Neural progenitor cell (in vitro differentiated cells): ENCODE results near the gene AKAP1. TPM values are rescaled to one million over a fixed set of nuclear protein-coding genes. Genes with fewer than 3 reads are reported as not detected.

Experiments
- DNase-seq: peaks from one replicate; pipeline ENCODE4 v3.0.0-alpha.2; 2016; ENCODE audit warnings: low spot score
- H2AFZ ChIP-seq: fragments of 200-600 bp; sonication (generic); replicated peaks from 2 replicates; pipeline ENCODE4 v1.6.1; 2016; ENCODE audit warnings: antibody characterized with exemption
- H3F3A ChIP-seq: fragments of 200-600 bp; sonication (generic); 2 replicates; pipeline ENCODE4 v1.6.1; 2016; ENCODE audit warnings: antibody characterized with exemption, low read depth
- H3K27ac ChIP-seq: fragments of 200-600 bp; sonication (generic); 2 replicates; pipeline ENCODE4 v1.5.1; 2016; ENCODE audit warnings: mild to moderate bottlenecking
- H3K27me3 ChIP-seq: fragments of 200-600 bp; sonication (generic); 2 replicates; pipeline ENCODE4 v1.6.1; 2016; ENCODE audit warnings: mild to moderate bottlenecking, moderate library complexity
- H3K36me3 ChIP-seq: fragments of 200-600 bp; sonication (generic); 2 replicates; pipeline ENCODE4 v1.5.1; 2016
- H3K4me1 ChIP-seq: fragments of 200-600 bp; sonication (generic); 2 replicates; pipeline ENCODE4 v1.6.1; 2016; ENCODE audit warnings: mixed run types
- H3K4me2 ChIP-seq: fragments of 200-600 bp; sonication (generic); 2 replicates; pipeline ENCODE4 v1.6.1; 2016
- H3K4me3 ChIP-seq: fragments of 200-600 bp; sonication (generic); 2 replicates; pipeline ENCODE4 v1.5.1; 2016
- H3K79me2 ChIP-seq: fragments of 200-600 bp; sonication (generic); 2 replicates; pipeline ENCODE4 v1.6.1; 2016; ENCODE audit warnings: low read depth
- H3K9ac ChIP-seq: fragments of 200-600 bp; sonication (generic); 2 replicates; pipeline ENCODE4 v1.6.1; 2016
- H3K9me3 ChIP-seq: fragments of 200-600 bp; sonication (generic); 2 replicates; pipeline ENCODE4 v1.5.1; 2016; ENCODE audit warnings: low read depth
- H4K20me1 ChIP-seq: fragments of 200-600 bp; sonication (generic); 2 replicates; pipeline ENCODE4 v1.6.1; 2016; ENCODE audit warnings: low read depth
- H3K27ac Mint-ChIP-seq: 3 replicates; pipeline ENCODE4 v1.8.0; 2021; ENCODE audit warnings: mixed read lengths
- H3K27me3 Mint-ChIP-seq: 2 replicates; pipeline ENCODE4 v1.8.0; 2022; ENCODE audit warnings: low read depth, mild to moderate bottlenecking, inconsistent platforms, moderate library complexity, mixed read lengths; ENCODE audit not compliant: insufficient read depth
- H3K36me3 Mint-ChIP-seq: 3 replicates; pipeline ENCODE4 v1.8.0; 2021; ENCODE audit warnings: mixed read lengths
- H3K4me1 Mint-ChIP-seq: 3 replicates; pipeline ENCODE4 v1.8.0; 2021; ENCODE audit warnings: mixed read lengths
- H3K4me3 Mint-ChIP-seq: 3 replicates; pipeline ENCODE4 v1.8.0; 2021; ENCODE audit warnings: mild to moderate bottlenecking, moderate library complexity, mixed read lengths
- H3K9me3 Mint-ChIP-seq: 3 replicates; pipeline ENCODE4 v1.8.0; 2020; ENCODE audit warnings: mixed read lengths
- EZH2 ChIP-seq: fragments of 200-600 bp; sonication (generic); IDR thresholded peaks from 2 replicates; pipeline ENCODE4 v1.6.1; 2017; ENCODE audit warnings: antibody characterized with exemption, mild to moderate bottlenecking, moderate library complexity
- EZH2phosphoT487 ChIP-seq: fragments of 200-600 bp; sonication (generic); IDR thresholded peaks from 2 replicates; pipeline ENCODE4 v1.6.1; 2017; ENCODE audit warnings: antibody characterized with exemption
- total RNA-seq: library from RNA; depleted of rRNA; stranded (reverse); fragments of >200 nt; gene quantifications from 2 replicates; pipeline ENCODE4 v1.2.3, GENCODE V29; 2015; ENCODE audit warnings: low replicate concordance
- TF ChIP-seq, protein P1 (sequence below): fragments of 200-600 bp; sonication (generic); IDR thresholded peaks from 2 replicates; pipeline ENCODE4 v1.5.1; 2017; ENCODE audit warnings: antibody characterized with exemption, mild to moderate bottlenecking

The AKAP1 gene
- total RNA-seq, 1 donor from 2014 or later, result 8.8 TPM

DNA sequence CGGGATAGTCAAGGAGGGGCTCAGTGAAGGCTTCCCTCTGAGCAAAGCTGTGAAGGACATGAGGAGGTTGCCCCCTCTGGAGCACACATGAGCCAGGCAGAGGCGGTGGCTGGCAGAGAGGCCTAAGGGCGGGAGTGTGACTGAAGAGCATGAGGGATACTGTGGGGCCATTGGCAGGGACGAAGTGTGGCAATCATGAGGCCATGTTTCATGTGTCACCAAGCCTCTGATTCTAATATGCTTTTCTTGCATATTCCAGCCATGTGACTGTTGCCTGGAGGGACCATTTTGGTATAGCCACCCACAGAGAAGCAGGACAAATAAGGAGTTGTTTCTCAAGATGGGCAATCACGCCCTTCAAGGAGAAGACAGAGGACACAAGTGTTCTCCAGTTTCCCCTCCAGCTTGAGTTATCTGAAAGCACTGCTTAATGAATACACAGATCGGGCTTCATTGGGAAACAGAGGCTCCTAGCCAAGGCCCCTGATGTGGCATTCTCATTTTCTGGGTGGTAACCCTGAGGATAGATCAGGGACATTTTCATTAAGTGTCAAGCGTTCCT is 68.0 kb downstream of the AKAP1 start:
- TF ChIP-seq EZH2, result no peak
- Histone ChIP-seq H2AFZ (no peak overlapping the region), H4K20me1 (no peaks in the 10 kb centered on the region), H3K4me2 (no peak overlapping the region), H3K27me3 (no peaks in the 10 kb centered on the region), H3K9ac (no peak overlapping the region), H3F3A (no peaks in the 10 kb centered on the region), H3K4me3 (no peak overlapping the region), H3K36me3 (no peaks in the 10 kb centered on the region), H3K4me1 (no peaks in the 10 kb centered on the region), H3K79me2 (no peaks in the 10 kb centered on the region), H3K27ac (no peak overlapping the region), H3K9me3 (no peaks in the 10 kb centered on the region)
- H3K9me3 Mint-ChIP-seq, result peaks cover 24% of the 10 kb centered on the region
- peaks cover 2% of the 10 kb centered on the region for H3K4me1 Mint-ChIP-seq
- no peak overlapping the region for H3K4me3 Mint-ChIP-seq
- DNase-seq, result no peak
- no peak overlapping the region for H3K27ac Mint-ChIP-seq
- H3K36me3 Mint-ChIP-seq, result no peaks in the 10 kb centered on the region
- H3K27me3 Mint-ChIP-seq, result peaks cover 13% of the 10 kb centered on the region

DNA sequence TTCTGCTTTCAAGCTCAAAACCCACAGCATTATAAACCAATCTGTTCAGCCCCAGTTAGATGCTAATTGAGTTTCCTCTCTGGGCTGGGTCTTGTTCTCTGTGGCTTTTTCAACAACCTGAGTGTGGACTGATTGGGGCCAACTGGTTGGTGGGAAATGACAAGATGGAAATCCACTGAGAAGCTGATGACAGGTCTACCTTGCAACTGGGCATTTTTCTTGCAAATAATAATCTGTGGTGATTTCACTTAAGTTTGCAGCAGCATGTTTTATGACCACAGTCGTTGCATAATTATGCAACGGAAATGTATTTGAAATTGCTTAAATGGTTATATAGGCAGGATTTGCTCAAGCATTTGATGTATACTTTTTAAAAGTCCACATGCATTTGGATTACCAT is 69.9 kb downstream of the AKAP1 start:
- TF ChIP-seq EZH2phosphoT487 (no peak), EZH2 (no peak)
- TF ChIP-seq, protein P1, sequence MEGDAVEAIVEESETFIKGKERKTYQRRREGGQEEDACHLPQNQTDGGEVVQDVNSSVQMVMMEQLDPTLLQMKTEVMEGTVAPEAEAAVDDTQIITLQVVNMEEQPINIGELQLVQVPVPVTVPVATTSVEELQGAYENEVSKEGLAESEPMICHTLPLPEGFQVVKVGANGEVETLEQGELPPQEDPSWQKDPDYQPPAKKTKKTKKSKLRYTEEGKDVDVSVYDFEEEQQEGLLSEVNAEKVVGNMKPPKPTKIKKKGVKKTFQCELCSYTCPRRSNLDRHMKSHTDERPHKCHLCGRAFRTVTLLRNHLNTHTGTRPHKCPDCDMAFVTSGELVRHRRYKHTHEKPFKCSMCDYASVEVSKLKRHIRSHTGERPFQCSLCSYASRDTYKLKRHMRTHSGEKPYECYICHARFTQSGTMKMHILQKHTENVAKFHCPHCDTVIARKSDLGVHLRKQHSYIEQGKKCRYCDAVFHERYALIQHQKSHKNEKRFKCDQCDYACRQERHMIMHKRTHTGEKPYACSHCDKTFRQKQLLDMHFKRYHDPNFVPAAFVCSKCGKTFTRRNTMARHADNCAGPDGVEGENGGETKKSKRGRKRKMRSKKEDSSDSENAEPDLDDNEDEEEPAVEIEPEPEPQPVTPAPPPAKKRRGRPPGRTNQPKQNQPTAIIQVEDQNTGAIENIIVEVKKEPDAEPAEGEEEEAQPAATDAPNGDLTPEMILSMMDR, result no peak
- DNase-seq, result no peak
- Mint-ChIP-seq H3K27ac (no peak overlapping the region), H3K4me1 (peaks cover 2% of the 10 kb centered on the region), H3K36me3 (no peaks in the 10 kb centered on the region), H3K4me3 (no peak overlapping the region), H3K9me3 (peaks cover 16% of the 10 kb centered on the region), H3K27me3 (peaks cover 15% of the 10 kb centered on the region)
- Histone ChIP-seq H4K20me1 (no peaks in the 10 kb centered on the region), H3K9ac (no peak overlapping the region), H2AFZ (no peak overlapping the region), H3K9me3 (no peaks in the 10 kb centered on the region), H3F3A (no peaks in the 10 kb centered on the region), H3K27me3 (no peaks in the 10 kb centered on the region), H3K4me3 (no peak overlapping the region), H3K4me2 (no peak overlapping the region), H3K36me3 (no peaks in the 10 kb centered on the region), H3K4me1 (no peaks in the 10 kb centered on the region), H3K79me2 (no peaks in the 10 kb centered on the region), H3K27ac (no peak overlapping the region)

DNA sequence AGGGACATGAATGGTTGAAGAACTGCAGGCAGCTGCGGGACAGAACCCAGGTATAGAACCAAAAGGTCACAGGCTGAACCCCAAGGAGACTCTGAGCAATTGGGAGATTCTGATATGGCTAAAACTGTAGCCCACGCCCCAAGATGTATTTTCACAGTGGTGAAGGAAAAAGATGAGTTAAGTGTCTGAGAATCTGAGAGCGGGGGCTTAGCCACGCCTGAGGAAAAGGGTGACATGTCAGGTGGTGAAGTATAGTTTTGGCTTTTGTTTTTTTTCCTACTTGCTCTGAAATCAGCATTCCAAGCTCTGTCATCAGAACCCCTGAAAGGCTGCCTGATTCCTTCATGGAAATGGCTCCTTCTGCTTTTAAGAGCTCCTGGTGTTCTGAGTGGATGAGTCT is 73.3 kb downstream of the AKAP1 start:
- no peak overlapping the region for H3K4me3 Mint-ChIP-seq

DNA sequence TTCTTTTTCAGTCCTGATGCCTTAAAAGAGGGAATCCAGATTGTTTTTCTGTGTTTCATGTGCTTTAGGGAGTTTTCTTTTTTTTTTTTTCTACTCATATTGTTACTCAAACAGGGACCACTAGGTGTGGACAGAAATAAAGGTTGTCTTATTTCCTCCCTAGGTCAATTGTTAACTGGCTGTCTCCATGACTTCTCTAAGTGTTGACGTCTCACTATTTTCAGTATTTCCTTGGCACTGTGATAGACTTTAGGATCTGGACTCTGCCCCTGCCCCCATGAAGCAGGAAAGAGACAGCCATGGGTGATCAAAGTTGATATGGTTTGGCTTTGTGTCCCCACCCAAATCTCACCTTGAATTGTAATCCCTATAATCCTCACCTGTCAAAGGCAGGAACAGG is 73.7 kb downstream of the AKAP1 start:
- H3K4me3 Mint-ChIP-seq, result no peak overlapping the region
- Histone ChIP-seq H3K36me3 (no peaks in the 10 kb centered on the region), H3K9ac (no peak overlapping the region), H3K79me2 (no peaks in the 10 kb centered on the region), H3K4me3 (no peak overlapping the region), H3K9me3 (no peaks in the 10 kb centered on the region), H3F3A (no peaks in the 10 kb centered on the region), H2AFZ (no peak overlapping the region), H3K27ac (no peak overlapping the region), H4K20me1 (no peaks in the 10 kb centered on the region), H3K27me3 (no peaks in the 10 kb centered on the region), H3K4me2 (no peak overlapping the region), H3K4me1 (no peaks in the 10 kb centered on the region)
- peaks cover 2% of the 10 kb centered on the region for H3K27me3 Mint-ChIP-seq
- no peak overlapping the region for H3K27ac Mint-ChIP-seq
- no peak for DNase-seq
- no peak for TF ChIP-seq EZH2phosphoT487
- TF ChIP-seq, protein P1, result no peak
- TF ChIP-seq EZH2, result no peak
- H3K4me1 Mint-ChIP-seq, result peaks cover 2% of the 10 kb centered on the region
- no peaks in the 10 kb centered on the region for H3K36me3 Mint-ChIP-seq
- H3K9me3 Mint-ChIP-seq, result peaks cover 17% of the 10 kb centered on the region

More for the DNA sequence above, 73.3 kb downstream of the AKAP1 start:
- no peak overlapping the region for H3K4me2 ChIP-seq
- H3K4me1 Mint-ChIP-seq, result no peaks in the 10 kb centered on the region
- H2AFZ ChIP-seq, result no peak overlapping the region
- H3K4me1 ChIP-seq, result no peaks in the 10 kb centered on the region
- H3K9me3 Mint-ChIP-seq, result peaks cover 15% of the 10 kb centered on the region
- no peaks in the 10 kb centered on the region for H3K36me3 Mint-ChIP-seq
- no peaks in the 10 kb centered on the region for H3K36me3 ChIP-seq
- H3K27ac Mint-ChIP-seq, result no peak overlapping the region
- H3K27me3 ChIP-seq, result no peaks in the 10 kb centered on the region
- H3K27ac ChIP-seq, result no peak overlapping the region
- H3K9me3 ChIP-seq, result no peaks in the 10 kb centered on the region
- H4K20me1 ChIP-seq, result no peaks in the 10 kb centered on the region
- peaks cover 2% of the 10 kb centered on the region for H3K27me3 Mint-ChIP-seq
- DNase-seq, result no peak
- H3K79me2 ChIP-seq, result no peaks in the 10 kb centered on the region
- H3K4me3 ChIP-seq, result no peak overlapping the region
- H3K9ac ChIP-seq, result no peak overlapping the region
- H3F3A ChIP-seq, result no peaks in the 10 kb centered on the region
- no peak for TF ChIP-seq EZH2
- no peak for TF ChIP-seq EZH2phosphoT487
- TF ChIP-seq, protein P1, result no peak
